Activated naive CD4-positive, alpha-beta T cell treated with anti-CD3 and anti-CD28 coated beads, Interleukin-2, amount 50 U/mL, for 16 hours (primary cell): ENCODE results near the gene JAKMIP1.
"Not testable (repeated sequence)": the region's sequence is repeated elsewhere in the genome, so short reads cannot be mapped to it uniquely, and the experiment has no call there.

Experiments used
- DNase-seq: peaks from one replicate; pipeline ENCODE4 v3.0.0-alpha.2; 2020

Gene JAKMIP1

DNA sequence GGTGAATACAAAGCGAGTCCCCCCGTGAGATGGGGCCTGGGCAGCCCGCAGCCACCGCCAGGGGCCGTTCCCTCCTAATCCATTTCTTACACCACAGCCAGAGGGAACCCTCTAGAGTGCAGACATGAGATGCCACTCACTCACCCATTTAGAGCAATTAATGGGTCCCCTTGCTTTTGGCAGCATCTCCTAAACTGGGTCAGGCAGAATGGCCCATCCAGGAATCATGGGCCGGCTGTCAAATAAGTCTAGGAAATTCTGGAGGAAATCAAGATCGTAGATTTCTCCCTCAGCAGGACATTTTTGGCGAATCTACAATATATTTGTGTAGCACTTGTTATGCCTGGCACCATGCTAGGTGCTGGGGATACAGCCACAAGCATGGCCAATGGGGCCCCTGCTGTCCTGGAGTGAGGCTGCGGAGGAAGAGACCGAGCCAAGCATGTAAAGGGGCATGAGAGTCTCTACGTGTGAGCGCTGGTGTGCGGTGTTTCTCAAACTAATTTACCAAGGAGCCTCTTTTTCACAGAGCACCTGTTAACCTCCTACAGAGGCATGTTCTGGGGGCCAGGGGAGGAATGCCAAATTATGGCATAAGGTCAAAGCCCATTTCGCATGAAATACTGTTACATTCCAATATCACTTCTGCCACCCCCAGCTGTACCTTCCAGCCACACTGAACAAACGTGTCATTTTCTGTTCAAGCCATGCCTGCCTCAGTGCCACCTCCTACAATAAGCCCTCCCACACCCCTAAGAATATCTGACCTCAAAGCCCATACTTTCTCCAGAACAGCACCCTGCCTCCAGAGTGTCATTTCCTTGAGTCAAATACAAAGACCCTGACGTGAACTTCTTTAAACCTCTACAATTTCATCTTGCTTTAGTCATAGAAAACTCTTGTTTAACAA, 28.1 kb upstream of the JAKMIP1 start:
- DNase-seq = no peak

DNA sequence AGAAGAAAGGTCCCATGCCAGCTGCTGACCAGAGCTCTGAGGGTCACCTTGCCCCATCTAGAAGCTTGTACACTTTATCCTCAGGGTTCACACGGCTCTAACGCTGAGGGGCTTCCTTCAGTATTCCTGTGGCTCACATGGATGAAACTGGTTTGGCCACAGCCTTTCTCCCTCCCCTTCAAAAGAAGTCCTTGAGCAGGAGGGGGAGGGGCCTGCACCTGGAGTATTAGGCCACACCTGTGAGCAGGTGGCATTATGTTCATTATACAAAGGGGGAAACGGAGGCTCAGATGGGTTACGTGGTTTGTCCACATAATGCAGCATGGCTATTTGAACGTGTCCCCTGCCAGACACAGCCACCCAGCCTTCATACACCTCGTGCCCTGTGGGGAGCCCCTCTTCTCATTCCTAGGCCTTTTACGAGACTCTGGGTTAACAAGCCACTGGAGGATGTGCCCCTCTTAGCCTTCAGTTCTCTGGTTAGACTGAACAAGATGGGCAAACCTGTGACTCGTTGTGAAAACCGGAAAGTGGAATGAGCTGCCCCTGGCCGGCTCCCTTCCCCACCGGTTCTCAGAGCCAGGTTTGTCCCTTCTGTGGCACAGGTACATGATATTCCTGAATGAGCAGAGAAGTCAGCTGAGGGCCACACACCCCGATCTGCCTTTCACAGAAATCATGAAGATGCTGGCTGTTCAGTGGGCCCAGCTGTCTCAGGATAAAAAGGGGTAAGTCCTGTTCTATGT, 27.2 kb upstream of the JAKMIP1 start:
- DNase-seq = no peak

DNA sequence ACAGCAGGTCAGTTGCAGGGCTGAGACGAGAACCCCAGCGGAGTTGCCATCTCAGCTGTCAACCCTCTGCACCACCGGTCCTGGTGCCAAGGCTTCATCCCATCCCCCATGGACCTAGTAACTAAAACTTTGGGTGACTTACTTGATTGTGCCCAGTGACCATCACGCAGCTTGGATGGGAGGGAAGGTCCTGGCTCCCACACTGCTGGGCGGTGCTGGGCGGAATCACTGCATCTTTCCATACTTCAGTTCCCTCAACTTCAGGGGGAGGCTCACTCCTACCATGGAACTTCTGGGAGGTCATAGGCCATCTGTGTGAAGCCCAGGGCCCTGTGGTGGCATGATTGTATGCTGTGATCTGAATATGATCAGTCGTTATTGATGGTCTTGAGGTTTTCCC, 26.2 kb upstream of the JAKMIP1 start:
- no peak for DNase-seq

DNA sequence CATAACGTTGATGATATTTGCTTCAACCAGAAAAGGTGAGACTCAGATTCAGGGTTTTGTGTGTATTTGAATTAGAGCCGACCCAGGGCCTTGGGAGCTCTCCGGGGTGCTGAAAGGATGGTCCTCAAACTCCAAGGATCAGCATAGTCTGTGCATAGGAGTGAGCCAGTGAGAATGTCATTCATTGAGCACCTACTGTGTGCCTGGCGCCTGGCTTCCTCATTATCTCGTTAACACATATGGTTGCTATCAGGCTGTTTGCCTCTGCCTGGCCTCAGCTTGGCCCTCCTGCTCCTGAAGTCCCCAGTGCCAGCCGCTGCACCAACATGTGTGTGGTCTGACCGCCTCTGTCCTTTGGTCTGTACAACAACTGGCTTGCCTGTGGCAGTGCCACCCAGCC, 25.1 kb upstream of the JAKMIP1 start:
- DNase-seq = no peak

DNA sequence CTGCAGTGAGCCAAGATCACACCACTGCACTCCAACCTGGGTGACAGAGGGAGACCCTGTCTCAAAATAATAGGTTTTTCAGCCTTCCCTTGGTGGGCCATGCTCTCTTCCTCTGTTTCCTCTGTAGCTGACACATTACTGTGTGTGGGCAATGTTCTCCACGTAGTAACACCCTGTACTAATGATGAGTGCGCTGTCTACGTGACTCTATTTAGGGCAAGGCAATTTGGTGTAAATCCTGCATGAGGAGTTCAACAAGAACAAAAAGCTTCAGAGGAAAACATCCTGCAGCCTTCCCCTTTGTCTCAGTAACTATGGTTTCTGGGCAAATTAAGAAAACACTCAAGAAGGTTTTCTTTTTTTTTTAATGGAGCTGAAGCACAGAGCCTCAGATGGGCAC, 24.4 kb upstream of the JAKMIP1 start:
- no peak for DNase-seq

DNA sequence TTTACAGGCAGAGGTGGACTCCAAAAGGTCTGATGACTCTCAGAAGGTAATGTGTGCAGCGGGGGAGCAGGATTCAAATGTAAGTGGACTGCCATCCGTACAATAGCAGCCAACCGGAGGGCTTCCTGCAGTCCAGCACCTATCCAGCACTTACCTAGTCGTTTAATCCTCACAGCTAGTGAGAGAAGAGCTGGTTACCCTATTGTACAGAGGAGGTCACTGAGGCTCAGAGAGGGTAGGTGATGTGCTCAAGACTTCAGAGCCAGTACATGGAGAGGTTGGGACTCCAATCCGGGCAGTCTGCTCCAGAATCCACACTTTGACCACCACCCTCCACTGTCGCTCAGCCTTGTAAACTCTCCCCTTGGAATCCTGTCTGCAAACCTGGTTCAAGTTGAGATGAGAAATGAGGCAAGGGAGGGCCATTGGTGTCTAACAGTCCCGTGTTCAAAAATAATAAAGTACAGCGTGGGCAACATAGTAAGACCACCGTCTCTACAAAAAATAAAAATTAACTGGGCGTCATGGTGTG, 22.5 kb upstream of the JAKMIP1 start:
- no peak for DNase-seq

DNA sequence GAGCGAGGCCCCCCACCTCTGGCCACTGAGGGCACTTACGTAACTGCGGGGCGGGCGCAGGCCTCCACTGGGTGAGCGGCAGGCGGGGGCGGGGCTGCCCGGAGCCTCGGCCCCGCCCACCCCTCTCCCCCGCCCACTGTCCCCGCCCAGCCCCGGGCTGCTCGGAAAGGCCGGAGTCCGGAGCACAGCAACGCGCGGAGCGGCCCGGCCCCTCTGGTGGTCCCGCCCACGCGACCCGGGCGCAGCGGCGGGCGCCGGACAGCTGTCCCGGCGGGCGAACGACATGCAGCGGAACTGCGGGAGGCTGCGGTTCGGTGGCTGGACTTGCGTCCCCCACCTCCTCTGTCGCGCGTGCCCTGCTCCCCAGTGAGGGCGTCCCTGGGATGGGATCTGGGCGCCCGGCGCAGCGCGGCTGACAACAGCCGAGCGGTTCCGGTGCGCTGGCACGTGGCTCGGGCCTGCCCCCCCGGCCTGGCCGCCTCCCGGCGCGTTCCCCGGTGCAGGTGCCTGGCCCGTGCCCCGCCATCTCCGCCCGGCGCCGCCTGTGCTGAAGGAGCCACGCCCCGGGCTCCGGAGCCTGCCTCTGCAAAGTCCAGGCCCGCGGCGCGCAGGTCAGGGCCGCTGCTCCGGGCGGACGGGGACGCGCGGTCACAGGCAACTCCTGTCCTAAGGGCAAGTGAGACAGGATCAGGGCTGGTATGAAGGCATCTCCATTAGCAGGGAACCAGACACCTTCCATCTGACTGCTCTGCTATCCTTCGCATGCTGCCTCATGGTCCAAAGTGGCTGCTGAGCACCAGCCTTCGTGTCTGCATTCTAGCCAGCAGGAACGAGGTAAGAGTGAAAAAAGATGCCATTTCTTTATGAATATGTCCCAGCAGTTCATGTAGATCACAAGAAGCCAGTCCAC, 21.8 kb upstream of the JAKMIP1 start:
- no peak for DNase-seq

DNA sequence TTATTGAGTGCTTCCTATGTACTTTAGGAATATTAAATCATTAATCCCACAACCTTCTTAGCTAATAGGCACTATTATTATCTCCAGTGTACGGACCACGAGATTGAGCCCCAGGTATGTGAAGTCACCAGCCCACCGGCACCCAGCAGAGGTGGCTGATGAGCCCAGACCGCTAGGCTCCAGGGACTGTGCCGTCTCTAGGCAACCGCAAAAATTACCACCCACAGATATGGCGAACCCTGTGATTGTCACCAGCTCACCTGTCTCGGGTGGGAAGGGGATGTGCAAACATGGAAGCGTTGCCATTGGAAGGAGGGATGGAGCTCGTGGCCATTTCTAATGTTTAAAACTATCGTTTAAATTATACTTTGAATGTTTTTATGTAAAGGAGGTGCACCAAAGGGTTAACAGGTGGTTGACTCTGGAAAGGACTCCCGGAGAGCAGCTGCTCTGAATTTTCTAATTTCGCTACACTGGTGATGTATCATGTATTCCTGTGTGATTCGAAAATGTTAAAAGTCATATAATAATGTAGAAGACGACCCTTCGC, 21.0 kb upstream of the JAKMIP1 start:
- no peak for DNase-seq

DNA sequence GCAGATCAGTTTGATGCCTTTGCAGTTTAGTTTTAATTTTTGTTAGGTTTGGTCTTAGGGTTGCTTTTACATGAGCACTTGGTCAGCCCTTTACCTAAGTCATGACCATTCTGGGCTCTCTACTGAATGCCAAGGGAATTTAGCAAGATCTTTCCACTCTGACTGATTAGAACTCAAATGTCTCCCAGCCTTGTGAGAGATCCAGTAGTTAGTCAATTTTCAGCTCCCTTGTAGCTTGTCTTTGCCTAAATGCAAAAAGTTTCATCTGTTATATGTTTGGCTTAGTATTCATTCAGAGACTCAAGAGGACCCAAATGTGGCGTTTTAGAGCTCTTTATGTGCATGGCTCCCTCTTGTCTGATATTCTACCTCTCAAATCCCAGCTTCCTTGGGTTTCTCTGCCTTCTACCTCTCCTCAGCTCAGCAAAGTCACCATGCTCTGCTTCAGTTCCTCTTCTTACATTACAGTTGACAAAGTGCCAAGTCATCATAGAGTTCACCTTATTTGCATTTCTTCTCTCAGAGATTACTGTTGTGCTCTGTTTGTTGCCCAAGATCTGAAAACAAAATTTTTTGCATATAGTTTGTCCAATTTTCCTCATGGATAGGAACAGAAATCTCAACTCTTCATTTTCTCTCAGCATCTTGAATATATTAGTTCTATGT, 17.5 kb upstream of the JAKMIP1 start:
- DNase-seq = no peak

DNA sequence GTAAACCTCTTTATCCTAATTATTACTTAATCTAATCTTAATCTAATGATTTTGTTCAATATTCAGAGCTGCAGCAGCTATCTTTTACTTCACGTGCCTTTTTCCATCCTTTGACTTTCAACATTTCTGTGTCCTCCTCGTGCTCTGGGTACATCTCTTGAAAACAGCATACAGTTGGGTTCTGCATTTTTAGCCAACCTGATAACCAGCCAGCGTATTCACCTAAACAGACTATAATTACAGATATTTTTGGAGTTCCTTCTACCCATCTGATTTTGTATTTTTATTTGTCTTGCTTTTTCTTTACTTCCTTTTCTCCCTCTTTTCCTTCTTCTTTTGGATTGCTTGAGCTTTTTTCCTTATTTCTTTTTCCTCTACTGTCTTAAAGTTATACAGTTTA, 16.2 kb upstream of the JAKMIP1 start:
- DNase-seq = no peak

DNA sequence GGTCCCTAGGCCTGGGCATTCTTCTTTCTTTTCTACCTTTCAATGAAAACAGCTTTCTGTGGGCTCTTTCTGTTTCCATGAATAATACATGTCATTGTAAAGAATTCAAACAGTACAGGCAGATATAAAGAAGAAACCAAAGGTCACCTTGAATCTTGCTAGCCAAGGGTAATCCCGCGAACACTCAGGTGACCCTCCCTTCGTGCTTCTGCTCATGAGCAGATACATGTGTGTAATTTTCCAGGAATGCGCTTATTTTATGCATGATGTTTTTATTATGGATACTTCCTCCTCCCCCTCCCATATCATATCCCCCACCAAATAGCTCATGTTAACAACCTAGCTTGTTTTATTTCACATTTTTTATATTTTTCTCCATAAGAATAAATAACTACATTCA, 9.6 kb upstream of the JAKMIP1 start:
- DNase-seq = no peak

DNA sequence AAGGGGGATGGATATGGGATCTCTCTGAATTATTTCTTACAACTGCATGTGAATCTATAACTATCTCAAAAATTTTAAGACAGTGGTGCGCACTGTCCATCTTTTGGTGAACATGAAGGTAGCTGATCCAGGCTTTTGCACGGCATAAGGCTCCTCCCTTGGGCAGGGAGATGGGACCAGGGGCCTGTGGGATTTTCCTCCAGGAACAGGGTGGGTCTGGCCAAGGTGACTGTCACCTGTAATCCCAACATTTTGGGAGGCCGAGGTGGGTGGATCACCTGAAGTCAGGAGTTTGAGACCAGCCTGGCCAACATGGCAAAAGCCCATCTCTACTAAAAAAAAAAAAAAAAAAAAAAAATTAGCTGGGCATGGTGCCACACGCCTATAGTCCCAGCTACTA, 8.9 kb upstream of the JAKMIP1 start:
- DNase-seq = not testable (repeated sequence)

DNA sequence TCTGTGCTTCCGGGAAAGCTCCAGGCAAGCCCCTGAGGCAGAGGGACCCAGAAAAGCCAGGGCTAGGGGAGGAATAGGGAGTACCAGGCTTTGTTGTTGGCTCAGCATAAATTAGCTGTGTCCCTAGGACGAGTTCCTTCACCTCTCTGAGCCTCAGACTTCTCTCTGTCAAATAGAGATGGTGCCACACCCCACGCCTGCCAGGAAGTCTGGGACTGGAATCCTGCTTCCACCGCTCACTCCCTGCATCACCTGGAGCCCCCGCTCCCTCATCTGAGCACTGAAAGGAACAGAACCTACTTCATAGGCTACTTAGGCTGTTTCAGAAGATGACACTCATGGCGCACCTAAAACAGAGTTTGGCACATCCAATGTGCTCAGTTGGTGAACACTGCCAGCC, 8.1 kb upstream of the JAKMIP1 start:
- DNase-seq = no peak

DNA sequence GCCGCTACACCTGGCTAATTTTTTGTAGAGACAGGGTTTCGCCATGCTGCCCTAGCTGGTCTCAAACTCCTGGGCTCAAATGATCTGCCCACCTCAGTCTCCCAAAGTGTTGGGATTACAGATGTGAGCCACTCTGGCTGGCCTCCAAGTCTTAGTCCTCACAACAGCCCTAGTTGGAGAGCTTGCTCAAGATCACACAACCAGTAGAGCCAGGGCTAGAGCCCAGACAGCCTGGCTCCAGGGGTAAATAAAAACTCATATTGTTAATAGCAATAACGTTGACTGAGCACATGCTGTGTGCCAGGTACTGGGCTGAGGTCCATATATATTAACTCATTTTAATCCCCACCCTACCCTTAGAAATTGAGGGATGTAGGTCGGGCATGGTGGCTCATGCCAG, 7.3 kb upstream of the JAKMIP1 start:
- no peak for DNase-seq

DNA sequence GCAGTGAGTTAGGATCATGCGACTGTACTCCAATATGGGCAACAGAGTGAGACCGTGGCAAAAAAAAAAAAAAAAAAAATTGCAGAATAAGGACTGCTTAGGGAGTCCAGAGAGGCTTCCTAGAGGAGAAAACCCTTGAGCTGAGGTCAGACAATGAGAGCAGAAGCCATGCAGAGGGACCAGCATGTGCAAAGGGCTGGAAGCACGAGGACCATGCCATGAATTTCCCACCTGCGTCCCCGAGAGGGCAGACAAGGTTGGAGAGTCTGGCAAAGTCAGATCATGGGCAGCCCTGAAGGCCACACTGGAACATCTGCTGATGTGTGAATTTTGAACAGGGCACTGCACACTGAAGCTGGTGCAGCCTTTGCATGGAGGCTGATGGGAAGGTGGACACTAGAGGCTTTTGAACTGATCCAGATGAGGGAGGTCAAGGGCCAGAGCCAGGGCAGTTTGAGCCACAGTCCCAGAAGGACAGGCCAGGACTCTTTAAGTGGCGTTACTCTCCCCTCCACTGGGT, 6.5 kb upstream of the JAKMIP1 start:
- DNase-seq = no peak

DNA sequence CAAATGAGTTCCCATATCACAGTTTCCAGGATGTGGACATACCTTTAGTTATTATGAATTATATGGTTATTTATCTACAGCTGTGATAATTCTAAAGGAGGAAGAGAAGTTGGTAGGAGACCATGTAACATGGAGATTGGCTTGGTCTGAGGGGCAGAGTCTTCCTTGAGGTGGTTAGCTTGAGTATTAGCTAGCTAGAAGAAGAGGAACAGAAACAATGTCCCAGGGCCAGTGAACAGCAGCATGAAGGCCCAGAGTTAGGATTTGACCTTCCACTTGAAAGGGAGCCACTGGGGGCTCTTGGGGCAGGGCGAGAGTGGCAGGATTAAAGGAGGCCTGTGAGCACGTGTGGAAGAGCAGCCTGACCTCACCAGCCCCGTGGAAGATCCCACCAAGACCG, 5.6 kb upstream of the JAKMIP1 start:
- DNase-seq = no peak

DNA sequence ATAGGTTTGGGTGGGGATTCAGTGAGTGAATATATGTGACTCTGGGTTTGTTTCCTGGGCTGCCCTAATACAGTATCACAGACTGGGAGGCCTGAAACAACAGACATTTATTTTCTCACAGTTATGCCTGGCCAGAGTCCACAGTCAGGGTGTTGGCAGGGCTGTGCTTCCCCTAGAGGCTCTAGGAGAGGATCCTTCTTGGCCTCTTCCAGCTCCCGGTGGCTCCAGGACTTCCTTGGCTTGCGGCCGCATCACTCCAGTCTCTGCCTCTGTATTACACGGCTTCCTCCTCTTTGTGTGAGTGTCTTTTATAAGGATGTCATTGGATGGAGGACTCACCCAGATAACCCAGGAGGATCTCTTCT, 5.2 kb upstream of the JAKMIP1 start:
- no peak for DNase-seq

DNA sequence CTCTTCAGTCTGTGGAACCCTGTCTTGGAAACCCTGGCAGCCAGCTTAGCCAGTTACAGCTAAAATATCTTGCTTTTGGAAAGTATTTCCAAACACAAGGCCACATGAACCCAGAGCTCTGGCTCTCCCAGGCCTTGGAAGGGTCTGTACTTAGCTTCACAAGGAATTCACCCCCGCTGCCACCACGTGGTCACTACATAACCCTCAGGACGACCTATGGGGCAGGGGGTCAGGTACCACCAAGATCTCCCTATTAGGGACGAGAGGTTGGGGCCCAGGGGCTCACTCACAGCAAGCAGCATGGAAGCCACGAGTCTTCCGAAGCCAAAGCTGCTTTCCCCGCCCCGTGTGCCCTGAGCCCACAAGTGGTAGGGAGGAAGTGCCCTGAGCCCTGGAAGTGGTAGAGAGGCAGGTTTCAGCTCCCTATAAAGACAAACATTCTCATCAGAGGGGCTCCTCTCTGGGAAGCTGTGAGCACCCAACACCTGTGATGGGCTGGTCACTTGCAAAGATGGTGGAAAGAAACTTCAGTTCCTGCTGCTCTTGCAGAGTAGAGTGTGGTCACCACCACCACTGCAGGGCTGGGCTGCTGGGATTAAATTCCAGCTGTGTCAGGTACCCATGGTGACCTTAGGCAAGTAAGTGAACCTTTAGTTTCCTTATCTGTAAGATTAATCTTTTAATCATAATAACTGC, 4.7 kb upstream of the JAKMIP1 start:
- no peak for DNase-seq

DNA sequence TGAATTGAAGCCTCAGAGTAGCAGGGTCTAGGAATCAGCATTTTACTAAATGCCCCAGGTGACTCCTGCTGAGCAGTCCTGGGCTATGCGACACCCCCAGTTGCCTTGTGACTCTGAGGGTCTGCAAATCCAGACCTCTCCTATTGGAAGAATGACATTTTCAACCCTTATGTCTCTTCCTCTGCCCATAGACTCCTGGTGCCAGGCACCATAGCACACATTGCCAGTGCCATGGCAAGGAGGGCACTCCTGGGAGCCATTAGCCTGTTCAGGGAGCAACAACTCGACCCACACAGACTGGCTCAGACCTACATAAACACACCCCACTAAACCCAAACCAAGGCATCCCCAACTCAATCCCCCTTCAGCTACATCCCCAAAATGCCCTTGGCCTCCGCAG, 3.7 kb upstream of the JAKMIP1 start:
- DNase-seq = no peak

DNA sequence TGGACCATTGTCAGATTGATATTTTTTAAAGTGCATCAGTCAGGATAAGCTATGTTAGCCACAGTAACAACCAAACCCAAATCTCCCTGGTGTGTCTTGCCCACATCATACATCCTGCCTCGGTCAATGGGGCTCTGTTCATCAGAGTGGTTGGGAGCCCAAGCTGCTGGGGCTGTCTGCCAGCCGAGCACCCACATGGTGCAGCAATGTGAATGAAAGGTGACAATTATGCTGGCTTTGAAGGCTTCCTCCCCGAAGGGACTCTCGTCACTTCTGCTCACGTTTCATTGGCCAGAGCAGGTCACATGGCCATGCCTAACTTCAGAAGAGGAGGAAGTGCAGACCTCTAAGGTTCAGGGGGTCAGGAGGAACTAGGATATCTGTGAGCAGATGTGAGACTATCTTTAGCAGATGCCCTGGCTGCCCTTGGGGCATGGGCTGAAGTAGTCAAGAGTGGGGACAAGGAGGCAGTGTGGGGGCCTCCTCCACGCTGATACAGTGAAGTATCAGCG, 1.3 kb upstream of the JAKMIP1 start:
- no peak for DNase-seq

DNA sequence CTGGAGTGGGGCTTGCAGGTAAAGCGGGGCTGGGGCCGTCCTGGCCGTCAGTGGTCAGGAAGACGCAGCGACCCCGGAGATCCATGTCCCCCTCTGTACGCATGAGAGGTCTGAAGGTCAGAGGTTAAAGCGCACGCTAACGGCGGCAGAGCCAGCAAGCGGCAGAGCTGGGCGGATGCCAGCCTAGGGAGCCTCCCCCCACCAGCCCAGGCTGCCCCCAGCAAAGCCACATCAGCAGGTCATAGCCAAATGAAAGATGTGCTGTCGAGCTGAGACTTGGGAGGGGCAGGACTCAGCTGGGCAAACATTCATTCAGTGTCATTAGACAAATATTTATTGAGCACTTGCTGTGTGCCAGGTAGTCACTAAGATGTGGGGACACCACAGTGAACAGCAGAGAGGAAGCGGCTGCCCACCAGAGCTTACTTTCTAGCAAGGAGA, 593 bp upstream of the JAKMIP1 start:
- no peak for DNase-seq
